ENCODE results near the gene RAI1.

RAI1 gene

DNA sequence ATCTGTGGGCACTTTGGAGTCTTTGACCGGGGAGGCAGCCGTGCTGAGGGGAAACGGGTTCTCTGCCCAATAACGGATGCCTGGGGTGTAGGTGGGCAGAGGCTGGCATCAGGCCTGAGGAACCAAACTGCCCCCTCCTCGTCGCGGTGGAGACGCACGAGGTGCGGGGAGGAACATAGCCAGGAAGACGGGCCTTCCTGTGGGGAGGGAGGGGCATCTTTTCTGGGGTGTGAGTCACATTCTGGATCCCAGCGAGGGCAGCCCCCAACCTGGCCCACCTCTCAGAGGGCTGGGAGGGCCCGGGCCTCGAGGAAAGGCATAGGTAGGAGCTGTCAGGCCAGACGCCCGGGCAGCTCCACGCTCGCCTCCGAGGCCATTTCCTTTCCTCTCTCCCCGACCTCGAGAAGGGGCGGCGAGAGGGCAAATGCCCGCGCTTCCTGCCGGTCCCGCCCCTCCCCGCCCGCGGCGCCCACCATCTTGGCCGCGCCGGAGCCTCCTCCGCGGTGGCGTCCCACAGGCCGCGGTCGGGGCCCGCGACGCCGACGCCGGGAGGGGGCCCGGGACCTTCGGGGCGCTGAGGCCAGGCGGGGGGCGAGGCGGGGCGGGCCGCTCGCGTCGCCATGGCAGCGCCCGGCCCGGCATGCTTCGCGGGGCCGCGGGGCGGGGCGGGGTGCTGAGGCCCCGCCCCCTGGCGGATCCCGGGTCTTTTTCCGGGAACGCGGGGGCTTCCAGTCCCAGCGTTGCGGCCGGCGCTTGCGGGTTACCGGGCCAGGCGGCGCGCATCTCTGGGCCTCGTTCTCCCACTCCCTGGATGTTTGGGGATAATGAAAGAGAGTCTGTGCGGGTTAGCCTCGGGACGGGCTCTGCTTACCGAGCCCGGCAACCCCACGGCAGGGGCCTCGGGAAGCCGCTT lies 13.2 kb downstream of the RAI1 start (continued):
- TF ChIP-seq, protein P1, sequence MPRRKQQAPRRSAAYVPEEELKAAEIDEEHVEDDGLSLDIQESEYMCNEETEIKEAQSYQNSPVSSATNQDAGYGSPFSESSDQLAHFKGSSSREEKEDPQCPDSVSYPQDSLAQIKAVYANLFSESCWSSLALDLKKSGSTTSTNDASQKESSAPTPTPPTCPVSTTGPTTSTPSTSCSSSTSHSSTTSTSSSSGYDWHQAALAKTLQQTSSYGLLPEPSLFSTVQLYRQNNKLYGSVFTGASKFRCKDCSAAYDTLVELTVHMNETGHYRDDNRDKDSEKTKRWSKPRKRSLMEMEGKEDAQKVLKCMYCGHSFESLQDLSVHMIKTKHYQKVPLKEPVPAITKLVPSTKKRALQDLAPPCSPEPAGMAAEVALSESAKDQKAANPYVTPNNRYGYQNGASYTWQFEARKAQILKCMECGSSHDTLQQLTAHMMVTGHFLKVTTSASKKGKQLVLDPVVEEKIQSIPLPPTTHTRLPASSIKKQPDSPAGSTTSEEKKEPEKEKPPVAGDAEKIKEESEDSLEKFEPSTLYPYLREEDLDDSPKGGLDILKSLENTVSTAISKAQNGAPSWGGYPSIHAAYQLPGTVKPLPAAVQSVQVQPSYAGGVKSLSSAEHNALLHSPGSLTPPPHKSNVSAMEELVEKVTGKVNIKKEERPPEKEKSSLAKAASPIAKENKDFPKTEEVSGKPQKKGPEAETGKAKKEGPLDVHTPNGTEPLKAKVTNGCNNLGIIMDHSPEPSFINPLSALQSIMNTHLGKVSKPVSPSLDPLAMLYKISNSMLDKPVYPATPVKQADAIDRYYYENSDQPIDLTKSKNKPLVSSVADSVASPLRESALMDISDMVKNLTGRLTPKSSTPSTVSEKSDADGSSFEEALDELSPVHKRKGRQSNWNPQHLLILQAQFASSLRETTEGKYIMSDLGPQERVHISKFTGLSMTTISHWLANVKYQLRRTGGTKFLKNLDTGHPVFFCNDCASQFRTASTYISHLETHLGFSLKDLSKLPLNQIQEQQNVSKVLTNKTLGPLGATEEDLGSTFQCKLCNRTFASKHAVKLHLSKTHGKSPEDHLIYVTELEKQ (tag by site-specific recombination; IDR thresholded peaks at IDR 0.05; ENCODE audit: borderline replicate concordance) = 0 out of 2 replicates have a peak, but pooled peaks have one; percentile 33
- peak; percentile 81 for TF ChIP-seq ZFHX2 (tag by site-specific recombination; conservative IDR thresholded peaks at IDR 0.05)
- peak; percentile 68 for TF ChIP-seq ZNF600 (tag by site-specific recombination; IDR thresholded peaks at IDR 0.05)
- peak; percentile 88 for TF ChIP-seq IKZF3 (tag by site-specific recombination; IDR thresholded peaks at IDR 0.05)
- TF ChIP-seq ZBTB10 (tag by site-specific recombination; IDR thresholded peaks at IDR 0.05) = peak; percentile 62; the same call in 1 of the 2 replicates
- TF ChIP-seq ZNF335 (tag by site-specific recombination; conservative IDR thresholded peaks at IDR 0.05) = peak; percentile 80
- TF ChIP-seq GLIS1 (tag by site-specific recombination; IDR thresholded peaks at IDR 0.05) = peak; percentile 78
- no peak for TF ChIP-seq ZNF138 (tag by site-specific recombination; IDR thresholded peaks at IDR 0.05; ENCODE audit: borderline replicate concordance)
- TF ChIP-seq ZBTB21 (tag by site-specific recombination; IDR thresholded peaks at IDR 0.05) = 0 out of 2 replicates have a peak, but pooled peaks have one; percentile 9
- peak; percentile 68 for TF ChIP-seq KLF1 (tag by site-specific recombination; IDR thresholded peaks at IDR 0.05)
- no peak for TF ChIP-seq ZSCAN5A (tag by site-specific recombination; IDR thresholded peaks at IDR 0.05)
- peak; percentile 79 for TF ChIP-seq YY1 (tag by site-specific recombination; IDR thresholded peaks at IDR 0.05)
- TF ChIP-seq ZNF133 (tag by site-specific recombination; IDR thresholded peaks at IDR 0.05) = no peak
- peak; percentile 67 for TF ChIP-seq PRDM10 (tag by site-specific recombination; IDR thresholded peaks at IDR 0.05)
- peak; percentile 89 for TF ChIP-seq GLIS2 (tag by site-specific recombination; IDR thresholded peaks at IDR 0.05)
- peak; percentile 88 for TF ChIP-seq PATZ1 (tag by site-specific recombination; IDR thresholded peaks at IDR 0.05)
- peak; percentile 59; the same call in 1 of the 2 replicates for TF ChIP-seq WT1 (tag by site-specific recombination; IDR thresholded peaks at IDR 0.05)

Measured in HEK293 (cell line).